ENCODE data around the gene IER5L. TPM values are rescaled to one million over a fixed set of nuclear protein-coding genes. Genes with fewer than 3 reads are reported as not detected.

The IER5L gene
- total and polyA plus RNA-seq, 2 of the 8 experiments (the other 6 are each of a cell fraction or from before 2014, with no cell fraction given) = 0.65 to 1.0 TPM

DNA sequence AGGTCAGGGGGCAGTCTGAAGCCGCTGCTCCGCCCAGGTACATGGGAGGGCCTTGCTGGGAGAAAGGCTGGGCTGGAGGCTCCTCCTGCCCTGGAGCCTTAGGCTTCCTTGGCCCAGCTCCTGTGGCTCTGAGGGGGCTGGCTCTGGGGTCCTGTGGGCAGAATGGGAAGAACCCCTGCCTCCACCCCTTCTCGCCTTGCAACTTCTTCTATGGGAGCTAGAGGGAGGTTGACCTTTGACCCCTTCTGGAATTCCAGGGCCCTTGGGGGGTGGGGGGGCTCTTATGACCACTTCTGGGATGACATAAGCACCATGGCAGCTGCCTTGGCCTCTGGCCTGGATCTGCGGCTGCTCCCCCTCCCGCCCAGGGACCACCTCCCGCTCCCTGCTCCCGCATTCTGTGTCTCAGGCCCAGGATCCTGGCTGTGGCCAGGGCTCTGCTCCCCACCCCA, 32.2 kb downstream of the IER5L start (continued):
- TF ChIP-seq, protein P1, sequence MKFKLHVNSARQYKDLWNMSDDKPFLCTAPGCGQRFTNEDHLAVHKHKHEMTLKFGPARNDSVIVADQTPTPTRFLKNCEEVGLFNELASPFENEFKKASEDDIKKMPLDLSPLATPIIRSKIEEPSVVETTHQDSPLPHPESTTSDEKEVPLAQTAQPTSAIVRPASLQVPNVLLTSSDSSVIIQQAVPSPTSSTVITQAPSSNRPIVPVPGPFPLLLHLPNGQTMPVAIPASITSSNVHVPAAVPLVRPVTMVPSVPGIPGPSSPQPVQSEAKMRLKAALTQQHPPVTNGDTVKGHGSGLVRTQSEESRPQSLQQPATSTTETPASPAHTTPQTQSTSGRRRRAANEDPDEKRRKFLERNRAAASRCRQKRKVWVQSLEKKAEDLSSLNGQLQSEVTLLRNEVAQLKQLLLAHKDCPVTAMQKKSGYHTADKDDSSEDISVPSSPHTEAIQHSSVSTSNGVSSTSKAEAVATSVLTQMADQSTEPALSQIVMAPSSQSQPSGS (IDR thresholded peaks at IDR 0.05; ENCODE audit: low read length) = peak; percentile 90; the same call in 1 of the 2 replicates
- TF ChIP-seq KDM4A (IDR thresholded peaks at IDR 0.05; ENCODE audit: low read depth, low read length, severe bottlenecking) = no peak
- TF ChIP-seq, protein P2, sequence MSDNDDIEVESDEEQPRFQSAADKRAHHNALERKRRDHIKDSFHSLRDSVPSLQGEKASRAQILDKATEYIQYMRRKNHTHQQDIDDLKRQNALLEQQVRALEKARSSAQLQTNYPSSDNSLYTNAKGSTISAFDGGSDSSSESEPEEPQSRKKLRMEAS (IDR thresholded peaks at IDR 0.05) = no peak
- no peak for TF ChIP-seq MAFK (IDR thresholded peaks at IDR 0.05; ENCODE audit: low read depth, low read length)
- TF ChIP-seq POLR2AphosphoS5 (IDR thresholded peaks at IDR 0.05; ENCODE audit: low read depth, low read length) = peak; percentile 52
- peak; percentile 80; the same call in 1 of the 2 replicates for TF ChIP-seq JUN (IDR thresholded peaks at IDR 0.05; ENCODE audit: low read depth, low read length)
- no peak for TF ChIP-seq SAP30 (IDR thresholded peaks at IDR 0.05; ENCODE audit: insufficient read depth, insufficient replicate concordance, low read length)
- no peak for TF ChIP-seq GABPA (IDR thresholded peaks at IDR 0.05; ENCODE audit: borderline replicate concordance, insufficient read depth, low read length)
- 0 out of 4 replicates have a peak, but pooled peaks have one; percentile 23 to 33 for TF ChIP-seq SIN3A (conservative IDR thresholded peaks at IDR 0.05 in 1 of 2, IDR thresholded peaks at IDR 0.05 in 1 of 2; ENCODE audit: low read depth in 1 of 2, low read length in 2 of 2)
- peak; percentile 86 for TF ChIP-seq JUND (IDR thresholded peaks at IDR 0.05; ENCODE audit: low read length)
- no peak for TF ChIP-seq EZH2 (IDR thresholded peaks at IDR 0.05; ENCODE audit: low read depth, low read length, severe bottlenecking)
